Measurements from ENCODE around the gene PEAK1.

Gene PEAK1

DNA sequence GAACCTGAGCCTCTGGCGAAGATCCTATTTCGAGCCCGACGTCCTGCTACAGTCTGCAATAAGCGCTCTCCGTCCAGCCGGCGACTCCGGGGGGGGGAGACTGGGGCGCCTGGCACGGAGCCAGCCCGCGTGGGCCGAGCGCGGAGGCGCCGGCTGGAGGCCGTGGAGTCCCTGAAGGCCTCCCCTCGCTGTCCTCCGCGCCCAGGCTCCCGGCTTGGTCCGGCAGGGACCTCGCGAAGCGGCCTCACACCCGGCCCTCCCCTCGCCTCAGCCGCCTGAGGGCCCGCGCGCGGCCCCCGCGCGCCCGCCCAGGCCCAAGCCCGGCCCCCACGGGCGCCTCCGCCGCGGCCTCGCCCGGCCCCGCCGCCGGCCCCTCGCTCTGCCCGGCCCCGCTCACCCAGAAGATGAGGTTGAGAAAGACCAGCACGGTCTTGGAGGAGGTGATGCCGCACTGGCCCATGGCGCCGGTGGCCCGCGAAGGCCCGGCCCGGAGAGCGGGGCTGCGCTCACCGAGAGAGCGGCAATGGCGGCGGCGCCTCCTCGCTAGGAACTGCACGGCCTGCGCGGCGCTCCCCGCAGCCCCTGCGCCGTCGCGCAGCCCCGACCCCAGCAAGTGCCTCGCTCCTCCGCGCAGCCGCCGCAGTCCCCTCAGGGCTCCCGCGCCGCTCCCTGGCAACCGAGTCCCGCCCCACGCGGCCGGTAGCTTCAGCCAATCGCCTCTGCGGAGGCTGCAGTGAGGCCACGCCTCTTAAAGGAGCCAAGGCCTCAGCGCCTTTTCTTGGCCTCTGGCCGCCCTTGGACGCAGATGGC, 349.2 kb downstream of the PEAK1 start, which contains the start of gene TSPAN3:
Gene TSPAN3 (minus strand): TSS at position 615 of the 810 bp plus-strand sequence. CDS start 155 bp downstream, at position 460.
- Histone ChIP-seq H3K36me3 (ENCODE audit: insufficient read depth, low read length) (no peaks in the 10 kb centered on the region), H3K27me3 (ENCODE audit: control insufficient read depth in 1 of 2, insufficient read depth in 2 of 2, low read length in 2 of 2) (no peaks in the 10 kb centered on the region), H3K4me1 (ENCODE audit: insufficient read depth, low read length) (peaks cover 14% of the 10 kb centered on the region), H3K27ac (ENCODE audit: low read depth, low read length) (peak within 1 kb of the TSS; percentile 85), H3K9me3 (ENCODE audit: low read length) (no peaks in the 10 kb centered on the region), H3K4me3 (ENCODE audit: low read depth in 1 of 2, low read length in 2 of 2) (peak within 1 kb of the TSS; percentile 60 to 73), H3K9ac (ENCODE audit: low read length) (peak within 1 kb of the TSS; percentile 18)

DNA sequence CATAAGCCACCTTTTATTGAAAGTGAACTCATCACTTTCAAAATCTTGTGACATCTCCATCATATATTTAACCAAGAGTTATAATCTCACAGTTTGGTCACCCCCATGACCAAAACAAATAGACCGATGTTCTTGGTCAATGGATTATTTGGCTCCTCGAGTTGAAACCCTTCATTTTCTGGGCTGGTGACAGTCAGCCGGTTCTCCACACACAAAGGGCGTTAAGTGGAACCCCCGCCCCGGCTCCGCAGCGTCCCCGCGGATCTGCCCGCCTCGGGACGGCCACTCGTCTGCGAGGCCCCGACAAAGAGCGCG, 349.8 kb downstream of the PEAK1 start:
- peak overlapping the region; percentile 52 to 73 for H3K4me3 ChIP-seq (ENCODE audit: low read depth in 1 of 2, low read length in 2 of 2)
- no peaks in the 10 kb centered on the region for H3K9me3 ChIP-seq (ENCODE audit: low read length)
- H3K9ac ChIP-seq (ENCODE audit: low read length), result peak overlapping the region; percentile 18
- H3K36me3 ChIP-seq (ENCODE audit: insufficient read depth, low read length), result no peaks in the 10 kb centered on the region
- H3K4me1 ChIP-seq (ENCODE audit: insufficient read depth, low read length), result peaks cover 14% of the 10 kb centered on the region
- no peaks in the 10 kb centered on the region for H3K27me3 ChIP-seq (ENCODE audit: control insufficient read depth in 1 of 2, insufficient read depth in 2 of 2, low read length in 2 of 2)
- H3K27ac ChIP-seq (ENCODE audit: low read depth, low read length), result peak overlapping the region; percentile 85

DNA sequence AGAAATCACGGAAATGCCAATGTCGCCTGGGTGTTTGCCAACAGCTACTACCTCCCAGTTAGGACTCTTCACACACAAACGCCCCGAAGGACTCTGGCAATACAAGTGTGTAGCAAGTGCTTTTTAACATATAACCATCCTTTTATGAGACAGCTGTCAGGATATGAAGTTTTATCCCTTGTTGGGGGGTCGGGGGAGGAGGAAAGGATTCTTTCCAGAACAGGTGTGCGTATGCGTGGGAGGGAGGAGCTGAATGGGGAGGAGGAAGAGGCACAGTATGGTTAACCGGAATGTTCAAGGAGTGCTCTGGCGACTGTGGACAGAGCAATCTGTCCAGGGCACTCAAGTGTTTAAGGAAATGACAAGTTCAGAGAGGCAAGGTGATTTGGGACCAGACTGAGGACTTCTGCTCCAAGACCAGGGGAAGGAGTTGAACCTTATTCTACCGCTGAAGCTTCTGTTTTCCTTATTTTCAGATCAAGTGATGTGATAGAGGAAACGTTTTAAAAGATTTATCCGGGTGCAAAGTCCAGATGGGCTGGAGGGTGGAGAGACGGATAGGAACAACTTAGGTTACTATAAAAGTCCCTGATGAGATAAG, 350.3 kb downstream of the PEAK1 start:
- H3K4me1 ChIP-seq (ENCODE audit: insufficient read depth, low read length), result peaks cover 14% of the 10 kb centered on the region
- H3K9me3 ChIP-seq (ENCODE audit: low read length), result no peaks in the 10 kb centered on the region
- peak overlapping the region; percentile 18 for H3K9ac ChIP-seq (ENCODE audit: low read length)
- no peaks in the 10 kb centered on the region for H3K27me3 ChIP-seq (ENCODE audit: control insufficient read depth in 1 of 2, insufficient read depth in 2 of 2, low read length in 2 of 2)
- peak overlapping the region; percentile 85 for H3K27ac ChIP-seq (ENCODE audit: low read depth, low read length)
- H3K4me3 ChIP-seq (ENCODE audit: low read depth in 1 of 2, low read length in 2 of 2), result peak overlapping the region; percentile 52 to 73
- no peaks in the 10 kb centered on the region for H3K36me3 ChIP-seq (ENCODE audit: insufficient read depth, low read length)

DNA sequence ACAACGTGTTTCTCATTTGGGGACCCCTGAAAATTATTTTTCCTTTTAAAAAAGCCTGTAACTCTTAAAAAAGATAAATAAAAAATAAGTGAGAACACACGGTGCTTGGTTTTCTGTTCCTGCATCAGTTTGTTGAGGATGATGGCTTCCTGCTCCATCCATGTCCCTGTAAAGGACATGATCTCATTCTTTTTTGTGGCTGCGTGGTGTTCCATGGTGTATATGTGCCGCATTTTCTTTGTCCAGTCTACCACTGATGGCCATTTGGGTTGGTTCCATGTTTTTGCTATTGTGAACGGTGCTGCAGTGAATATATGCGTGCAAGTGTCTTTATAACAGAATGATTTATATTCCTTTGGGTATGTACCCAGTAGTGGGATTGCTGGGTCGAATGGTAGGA, 351.3 kb downstream of the PEAK1 start:
- Histone ChIP-seq H3K4me3 (ENCODE audit: low read depth in 1 of 2, low read length in 2 of 2) (no peak overlapping the region), H3K36me3 (ENCODE audit: insufficient read depth, low read length) (no peaks in the 10 kb centered on the region), H3K4me1 (ENCODE audit: insufficient read depth, low read length) (peaks cover 14% of the 10 kb centered on the region), H3K9me3 (ENCODE audit: low read length) (no peaks in the 10 kb centered on the region), H3K27ac (ENCODE audit: low read depth, low read length) (no peak overlapping the region), H3K9ac (ENCODE audit: low read length) (no peak overlapping the region), H3K27me3 (ENCODE audit: control insufficient read depth in 1 of 2, insufficient read depth in 2 of 2, low read length in 2 of 2) (no peaks in the 10 kb centered on the region)

DNA sequence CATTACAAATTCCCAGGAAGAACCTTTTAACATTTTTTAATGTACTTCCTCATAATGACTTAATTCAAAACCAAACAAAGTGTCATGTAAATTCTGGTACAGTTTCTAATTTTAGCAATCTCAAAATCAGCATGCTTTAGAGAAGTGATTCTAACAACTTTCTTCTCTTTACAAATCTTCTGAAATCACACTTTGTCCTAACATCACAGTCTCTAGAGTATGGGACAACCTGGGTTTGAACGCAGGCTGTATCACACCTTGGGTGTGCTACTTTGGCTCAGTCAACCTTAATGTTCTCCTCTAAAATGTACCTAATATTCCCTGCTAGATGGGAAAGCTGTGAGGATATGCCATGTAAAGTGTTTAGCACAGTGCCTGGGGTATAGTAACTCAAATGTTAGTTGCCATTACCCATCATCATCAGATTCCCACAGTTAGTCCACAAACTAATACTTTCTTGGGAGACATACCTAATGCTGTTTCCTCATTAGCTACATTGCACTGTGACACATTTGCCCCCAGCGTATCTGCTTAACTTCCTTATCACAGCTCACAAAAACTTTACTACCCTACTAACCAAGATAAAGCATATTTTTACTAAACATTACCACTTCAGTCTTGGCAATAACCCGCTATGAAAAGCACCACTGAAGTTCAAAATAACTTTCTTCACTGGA, 352.1 kb downstream of the PEAK1 start:
- Histone ChIP-seq H3K27me3 (ENCODE audit: control insufficient read depth in 1 of 2, insufficient read depth in 2 of 2, low read length in 2 of 2) (no peaks in the 10 kb centered on the region), H3K4me1 (ENCODE audit: insufficient read depth, low read length) (peaks cover 14% of the 10 kb centered on the region), H3K9me3 (ENCODE audit: low read length) (no peaks in the 10 kb centered on the region), H3K4me3 (ENCODE audit: low read depth in 1 of 2, low read length in 2 of 2) (no peak overlapping the region), H3K27ac (ENCODE audit: low read depth, low read length) (no peak overlapping the region), H3K36me3 (ENCODE audit: insufficient read depth, low read length) (no peaks in the 10 kb centered on the region), H3K9ac (ENCODE audit: low read length) (no peak overlapping the region)

DNA sequence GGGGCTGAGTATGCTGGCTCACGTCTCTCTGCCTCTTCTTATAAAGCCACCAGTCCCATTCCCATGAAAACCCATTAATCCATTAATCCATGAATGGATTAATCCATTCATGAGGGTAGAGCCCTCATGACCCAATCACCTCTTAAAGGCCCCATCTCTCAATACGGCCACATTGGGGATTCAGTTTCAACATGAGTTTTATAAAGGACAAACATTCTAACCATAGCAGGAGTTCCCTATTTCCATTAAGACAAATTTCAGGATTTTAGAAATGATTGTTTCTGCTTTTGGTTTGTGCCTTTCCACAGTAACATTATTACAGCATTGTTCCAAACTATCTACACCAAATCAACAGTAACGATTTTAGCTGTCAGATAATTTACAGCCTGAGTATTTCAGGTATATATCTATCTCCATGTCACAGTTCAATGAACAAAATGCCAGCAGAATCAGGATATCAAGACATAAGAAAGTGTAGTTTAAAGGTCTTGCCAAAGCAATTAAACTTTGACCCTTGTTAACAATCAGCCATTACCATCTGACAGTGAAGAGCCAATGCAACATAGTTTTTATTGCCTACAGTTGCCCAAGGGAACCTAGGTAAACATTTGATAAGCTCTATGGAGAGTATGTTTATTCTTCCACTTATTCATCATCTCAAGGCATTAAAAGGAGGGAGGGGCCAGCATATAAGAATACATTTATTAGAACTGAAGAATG, 352.8 kb downstream of the PEAK1 start:
- H3K36me3 ChIP-seq (ENCODE audit: insufficient read depth, low read length), result no peaks in the 10 kb centered on the region
- peaks cover 19% of the 10 kb centered on the region for H3K4me1 ChIP-seq (ENCODE audit: insufficient read depth, low read length)
- no peak overlapping the region for H3K9ac ChIP-seq (ENCODE audit: low read length)
- no peaks in the 10 kb centered on the region for H3K27me3 ChIP-seq (ENCODE audit: control insufficient read depth in 1 of 2, insufficient read depth in 2 of 2, low read length in 2 of 2)
- H3K4me3 ChIP-seq (ENCODE audit: low read depth in 1 of 2, low read length in 2 of 2), result no peak overlapping the region
- H3K9me3 ChIP-seq (ENCODE audit: low read length), result no peaks in the 10 kb centered on the region
- H3K27ac ChIP-seq (ENCODE audit: low read depth, low read length), result no peak overlapping the region

DNA sequence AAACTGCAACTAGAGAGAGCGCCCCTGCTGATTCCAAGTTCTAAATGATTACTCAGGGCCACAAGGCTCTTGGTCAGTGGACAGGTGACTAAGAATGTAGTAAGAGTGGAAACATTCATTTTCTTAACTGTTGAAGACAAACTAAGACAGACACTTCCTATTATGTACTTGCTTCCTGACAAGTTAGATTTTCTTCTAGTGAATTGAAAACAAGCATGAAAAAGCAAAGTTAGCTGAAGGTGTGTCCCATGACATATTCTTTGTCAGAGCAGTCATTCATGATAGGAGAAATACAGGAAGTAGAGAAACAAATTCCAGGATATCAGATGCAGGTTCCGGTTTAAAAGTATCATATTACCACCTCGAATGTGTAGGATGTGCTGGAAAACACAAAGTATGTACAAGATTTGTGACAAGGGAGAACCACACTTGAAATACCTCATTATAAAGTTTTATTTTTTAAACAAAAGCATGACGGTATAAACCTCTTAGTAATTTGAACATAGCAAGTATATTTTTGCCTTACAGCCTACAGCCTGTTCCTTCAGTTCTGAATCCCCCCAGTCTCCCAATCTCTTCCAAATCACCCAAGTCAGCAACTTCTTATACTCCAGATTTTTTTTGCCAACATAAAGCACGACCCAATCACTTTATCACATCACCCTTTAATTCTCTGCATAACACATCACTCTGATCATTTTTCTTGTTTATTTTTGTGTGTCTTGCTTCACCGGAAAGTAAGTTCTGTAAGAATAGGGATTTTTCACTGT, 355.2 kb downstream of the PEAK1 start:
- H3K27me3 ChIP-seq (ENCODE audit: control insufficient read depth in 1 of 2, insufficient read depth in 2 of 2, low read length in 2 of 2), result no peaks in the 10 kb centered on the region
- no peaks in the 10 kb centered on the region for H3K36me3 ChIP-seq (ENCODE audit: insufficient read depth, low read length)
- no peaks in the 10 kb centered on the region for H3K9me3 ChIP-seq (ENCODE audit: low read length)
- no peak overlapping the region for H3K4me3 ChIP-seq (ENCODE audit: low read depth in 1 of 2, low read length in 2 of 2)
- no peak overlapping the region for H3K9ac ChIP-seq (ENCODE audit: low read length)
- peaks cover 36% of the 10 kb centered on the region for H3K4me1 ChIP-seq (ENCODE audit: insufficient read depth, low read length)
- H3K27ac ChIP-seq (ENCODE audit: low read depth, low read length), result no peak overlapping the region

DNA sequence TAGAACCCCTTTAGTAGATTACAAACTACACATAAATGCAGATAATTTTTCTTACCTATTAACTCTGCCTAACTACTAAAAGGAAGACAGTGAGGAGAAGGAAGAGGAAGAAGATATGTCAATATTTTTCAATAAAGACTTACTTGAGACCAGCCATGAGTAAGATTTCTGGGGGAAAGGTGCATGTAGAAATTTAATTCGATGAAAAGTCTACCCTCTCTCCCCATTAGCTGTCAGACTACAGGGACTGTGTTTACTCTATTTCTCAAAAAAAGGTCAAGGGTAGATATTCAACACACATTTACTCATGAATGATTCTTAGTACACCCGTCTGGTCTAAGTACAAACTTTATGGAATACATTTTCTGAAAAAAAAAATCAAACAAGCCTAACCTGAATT, 355.8 kb downstream of the PEAK1 start:
- Histone ChIP-seq H3K36me3 (ENCODE audit: insufficient read depth, low read length) (no peaks in the 10 kb centered on the region), H3K4me3 (ENCODE audit: low read depth in 1 of 2, low read length in 2 of 2) (no peak overlapping the region), H3K27me3 (ENCODE audit: control insufficient read depth in 1 of 2, insufficient read depth in 2 of 2, low read length in 2 of 2) (no peaks in the 10 kb centered on the region), H3K9me3 (ENCODE audit: low read length) (no peaks in the 10 kb centered on the region), H3K4me1 (ENCODE audit: insufficient read depth, low read length) (peaks cover 33% of the 10 kb centered on the region), H3K27ac (ENCODE audit: low read depth, low read length) (no peak overlapping the region), H3K9ac (ENCODE audit: low read length) (no peak overlapping the region)

DNA sequence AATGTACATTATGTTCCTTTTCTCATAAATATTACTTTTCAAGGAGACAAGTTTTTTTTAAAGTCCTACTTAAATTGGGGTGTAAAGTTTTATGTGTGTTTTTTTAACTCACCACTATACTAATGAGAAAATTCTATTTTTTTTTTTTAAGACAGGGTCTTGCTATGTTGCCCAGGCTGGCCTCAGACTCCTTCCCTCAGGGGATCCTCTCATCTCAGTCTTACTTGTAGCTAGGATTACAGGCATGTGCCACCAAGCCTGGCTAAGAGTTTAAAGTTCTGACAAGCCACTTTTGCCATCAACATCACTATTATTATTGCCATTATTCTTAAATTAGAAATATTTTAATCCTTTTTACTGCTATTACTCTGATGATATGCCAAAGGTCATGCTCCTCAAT, 356.7 kb downstream of the PEAK1 start:
- Histone ChIP-seq H3K27ac (ENCODE audit: low read depth, low read length) (no peak overlapping the region), H3K4me1 (ENCODE audit: insufficient read depth, low read length) (peaks cover 35% of the 10 kb centered on the region), H3K27me3 (ENCODE audit: control insufficient read depth in 1 of 2, insufficient read depth in 2 of 2, low read length in 2 of 2) (no peaks in the 10 kb centered on the region), H3K36me3 (ENCODE audit: insufficient read depth, low read length) (no peaks in the 10 kb centered on the region), H3K9ac (ENCODE audit: low read length) (no peak overlapping the region), H3K4me3 (ENCODE audit: low read depth in 1 of 2, low read length in 2 of 2) (no peak overlapping the region), H3K9me3 (ENCODE audit: low read length) (no peaks in the 10 kb centered on the region)

DNA sequence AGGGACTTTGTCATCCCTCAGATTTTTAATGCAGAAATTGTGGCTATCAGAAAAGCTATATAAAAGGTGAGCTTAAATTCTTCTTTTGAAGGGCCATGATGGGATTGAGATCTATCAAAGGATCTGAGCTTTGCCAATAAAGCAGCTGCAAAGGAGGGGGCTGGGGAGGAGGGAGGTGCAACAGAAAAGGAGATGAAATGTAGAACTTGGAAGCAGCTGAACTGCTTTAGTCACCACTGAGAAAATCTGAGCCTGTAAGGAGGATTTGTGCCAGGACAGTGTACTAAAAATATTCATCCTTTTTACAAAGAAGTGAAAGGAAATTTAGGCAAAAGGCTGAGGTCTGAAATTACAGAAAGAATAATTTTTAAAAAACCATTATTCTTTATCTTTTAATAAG, 359.4 kb downstream of the PEAK1 start:
- Histone ChIP-seq H3K27ac (ENCODE audit: low read depth, low read length) (no peak overlapping the region), H3K36me3 (ENCODE audit: insufficient read depth, low read length) (no peaks in the 10 kb centered on the region), H3K9me3 (ENCODE audit: low read length) (no peaks in the 10 kb centered on the region), H3K4me3 (ENCODE audit: low read depth in 1 of 2, low read length in 2 of 2) (no peak overlapping the region), H3K27me3 (ENCODE audit: control insufficient read depth in 1 of 2, insufficient read depth in 2 of 2, low read length in 2 of 2) (no peaks in the 10 kb centered on the region), H3K9ac (ENCODE audit: low read length) (no peak overlapping the region), H3K4me1 (ENCODE audit: insufficient read depth, low read length) (peaks cover 35% of the 10 kb centered on the region)
